NCI-H2171 treated with DMSO at 0.1 percent for 48 hours (cell line): ENCODE data around the gene LRMDA.

Source experiments
- DNase-seq: peaks from one replicate; lab custom pipeline; 2025; lab: John Stamatoyannopoulos, UW

LRMDA gene

GRCh38 chr10:76172020-76172419, 740.6 kb downstream of the LRMDA start:
- no peak for DNase-seq

GRCh38 chr10:76175533-76176165, 744.2 kb downstream of the LRMDA start:
- DNase-seq, result no peak

GRCh38 chr10:76176166-76176550, 744.7 kb downstream of the LRMDA start:
- no peak for DNase-seq

- DNase-seq, result no peak
These were observed 746.5 kb downstream of the LRMDA start for GRCh38 chr10:76177936-76178335.

GRCh38 chr10:76178532-76179292, 747.3 kb downstream of the LRMDA start:
- no peak for DNase-seq

GRCh38 chr10:76179806-76180205, 748.4 kb downstream of the LRMDA start:
- no peak for DNase-seq

GRCh38 chr10:76184647-76185046, 753.2 kb downstream of the LRMDA start:
- no peak for DNase-seq

- no peak for DNase-seq
These were observed 754.3 kb downstream of the LRMDA start for GRCh38 chr10:76185471-76186301.

- no peak for DNase-seq
These were observed 756.8 kb downstream of the LRMDA start for GRCh38 chr10:76188216-76188615.

- DNase-seq, result no peak
These were observed 759.3 kb downstream of the LRMDA start for GRCh38 chr10:76190634-76191270.

GRCh38 chr10:76191336-76191735, 759.9 kb downstream of the LRMDA start:
- no peak for DNase-seq

GRCh38 chr10:76192151-76192550, 760.7 kb downstream of the LRMDA start:
- DNase-seq, result no peak

GRCh38 chr10:76192694-76193320, 761.4 kb downstream of the LRMDA start:
- no peak for DNase-seq

- DNase-seq, result no peak
These were observed 764.4 kb downstream of the LRMDA start for GRCh38 chr10:76195654-76196390.

- DNase-seq, result no peak
These were observed 765.9 kb downstream of the LRMDA start for GRCh38 chr10:76197293-76197692.

- no peak for DNase-seq
These were observed 767.0 kb downstream of the LRMDA start for GRCh38 chr10:76198287-76199035.

- DNase-seq, result no peak
These were observed 770.5 kb downstream of the LRMDA start for GRCh38 chr10:76201962-76202361.

GRCh38 chr10:76202777-76203176, 771.4 kb downstream of the LRMDA start:
- no peak for DNase-seq

GRCh38 chr10:76205361-76205760, 773.9 kb downstream of the LRMDA start:
- no peak for DNase-seq

GRCh38 chr10:76206797-76207352, 775.5 kb downstream of the LRMDA start:
- no peak for DNase-seq
